LoVo (cell line): ENCODE data around the gene APOA4.

Experiments used
- DNase-seq: peaks from one replicate; pipeline ENCODE4 v3.0.0-alpha.2; 2016; ENCODE audit warnings: low spot score

The APOA4 gene

GRCh38 chr11:116830184-116830912, 7.2 kb upstream of the APOA4 start:
- no peak for DNase-seq

- DNase-seq: no peak
Observed at GRCh38 chr11:116829525-116830183, 6.5 kb upstream of the APOA4 start, which contains the start of gene APOC3. Gene APOC3, plus strand, starts transcription at chr11:116829907. Its CDS starts 676 bp downstream, at chr11:116830583.

GRCh38 chr11:116828632-116829524, 5.8 kb upstream of the APOA4 start:
- no peak for DNase-seq

GRCh38 chr11:116827461-116827860, 4.4 kb upstream of the APOA4 start:
- no peak for DNase-seq

DNA sequence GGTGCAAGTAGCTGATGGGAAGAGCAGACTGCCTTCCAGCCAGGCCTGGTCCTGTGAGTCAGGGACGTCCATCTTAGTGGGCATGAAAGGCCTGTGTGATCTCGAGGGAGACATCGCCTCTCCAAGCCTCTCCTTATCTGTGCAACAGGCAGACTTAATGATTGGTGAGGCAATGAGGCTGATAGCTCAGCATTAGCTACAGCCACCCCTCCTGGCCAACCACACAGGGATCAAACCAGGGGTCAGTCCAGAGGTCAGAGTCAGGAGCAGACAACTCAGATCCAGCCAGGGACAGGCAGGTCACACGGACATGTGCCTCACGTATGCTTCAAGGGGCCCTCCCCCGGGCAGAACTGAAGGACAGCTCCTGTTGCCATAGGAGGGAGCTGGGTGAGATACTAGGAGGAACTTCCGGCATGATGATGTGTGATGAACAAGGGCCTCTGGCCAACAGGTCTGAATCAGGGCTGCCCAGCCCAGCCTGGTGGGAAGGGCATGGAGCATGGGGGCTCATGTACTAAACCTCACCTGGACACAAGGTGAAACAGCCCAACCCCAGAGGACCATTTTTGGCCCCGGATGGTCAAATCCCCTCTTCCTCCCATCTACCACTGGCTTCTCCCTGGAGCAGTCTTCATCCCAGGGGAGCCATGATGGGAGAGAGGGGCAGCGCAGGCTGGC, 3.8 kb upstream of the APOA4 start:
- no peak for DNase-seq

DNA sequence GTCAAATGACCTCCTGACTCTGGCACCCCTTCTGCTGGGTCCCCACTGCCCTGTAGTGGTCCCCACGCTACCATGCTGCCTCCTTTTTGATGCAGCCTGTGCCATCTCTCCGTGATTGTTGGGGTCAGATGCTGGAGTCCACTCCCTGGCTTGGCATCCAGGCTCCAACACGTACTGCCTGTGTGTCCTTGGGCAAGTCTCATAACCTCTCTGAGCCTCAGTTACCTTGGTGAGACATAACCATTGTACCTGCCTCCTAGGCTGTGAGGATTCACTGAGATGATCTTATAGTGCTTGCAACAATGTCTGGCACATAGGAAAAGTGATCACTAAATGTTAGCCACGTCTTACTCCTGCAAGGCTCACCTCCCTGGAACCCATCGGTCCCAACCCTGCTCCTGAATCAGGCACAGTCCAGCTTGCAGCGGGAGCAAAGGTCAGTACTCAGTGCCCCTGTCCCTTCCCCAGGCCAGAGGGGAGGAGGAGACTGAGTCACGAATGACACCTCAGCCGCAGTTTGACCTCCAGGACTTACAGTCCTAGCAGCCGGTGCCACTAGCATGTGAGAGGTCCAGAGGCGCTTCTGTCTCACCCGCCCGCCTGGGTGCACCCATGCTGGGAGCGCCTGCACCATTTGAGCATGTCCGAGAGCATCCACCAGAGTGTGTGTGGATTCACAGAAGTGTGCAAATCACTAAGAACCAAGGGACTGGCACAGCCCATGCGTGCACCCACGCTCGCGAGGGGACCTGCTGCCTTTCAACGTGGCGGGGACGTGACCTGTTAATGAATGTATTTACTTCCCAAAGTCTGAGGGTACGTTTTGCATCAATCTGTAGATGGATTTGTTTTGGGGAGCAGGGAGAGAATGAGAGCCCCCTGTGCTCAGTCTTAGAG, 3.0 kb upstream of the APOA4 start:
- no peak for DNase-seq

DNA sequence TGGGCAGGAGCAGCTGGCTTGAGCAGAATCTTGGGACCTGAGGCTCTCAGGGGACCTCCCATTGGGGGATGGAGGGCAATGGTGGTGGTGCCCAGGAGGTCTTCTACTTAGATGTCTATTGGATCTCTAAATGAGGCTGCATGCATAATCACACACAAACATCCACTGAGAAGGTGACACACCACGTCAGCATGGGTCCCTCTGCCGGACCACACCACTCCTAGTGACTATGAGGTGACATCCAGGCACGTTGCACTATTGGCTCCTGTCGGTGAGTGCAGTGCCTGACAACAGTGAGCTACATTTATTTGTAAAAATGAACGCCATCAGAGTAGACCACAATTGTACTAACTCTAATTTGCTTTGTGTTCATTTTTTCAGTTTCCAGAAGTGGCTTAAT, 2.3 kb upstream of the APOA4 start:
- no peak for DNase-seq

DNA sequence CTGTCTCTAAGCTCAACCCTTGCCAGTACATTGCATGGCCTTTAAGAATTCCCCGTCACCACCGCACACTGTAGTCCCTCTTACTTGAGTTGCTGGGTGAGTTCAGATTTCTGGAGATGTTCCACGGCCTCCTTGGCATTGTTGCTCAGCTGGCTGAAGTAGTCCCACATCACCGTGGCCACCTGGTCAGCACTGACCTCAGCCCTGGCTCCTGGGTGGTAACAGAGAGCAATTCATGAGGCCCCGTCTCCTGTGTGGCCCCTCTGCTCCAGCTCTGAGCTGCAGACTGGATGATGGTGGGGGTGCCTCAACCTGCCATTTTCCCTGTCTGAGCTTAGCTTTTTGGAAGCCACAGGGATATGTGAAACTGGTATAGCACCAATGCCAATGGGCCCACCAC, 529 bp downstream of the APOA4 start:
- no peak for DNase-seq

GRCh38 chr11:116821050-116821918, 1.8 kb downstream of the APOA4 start:
- no peak for DNase-seq

- DNase-seq: no peak
Observed at GRCh38 chr11:116819049-116819448, 4.1 kb downstream of the APOA4 start.

GRCh38 chr11:116814502-116814901, 8.6 kb downstream of the APOA4 start:
- no peak for DNase-seq

GRCh38 chr11:116813781-116814471, 9.2 kb downstream of the APOA4 start:
- no peak for DNase-seq

DNA sequence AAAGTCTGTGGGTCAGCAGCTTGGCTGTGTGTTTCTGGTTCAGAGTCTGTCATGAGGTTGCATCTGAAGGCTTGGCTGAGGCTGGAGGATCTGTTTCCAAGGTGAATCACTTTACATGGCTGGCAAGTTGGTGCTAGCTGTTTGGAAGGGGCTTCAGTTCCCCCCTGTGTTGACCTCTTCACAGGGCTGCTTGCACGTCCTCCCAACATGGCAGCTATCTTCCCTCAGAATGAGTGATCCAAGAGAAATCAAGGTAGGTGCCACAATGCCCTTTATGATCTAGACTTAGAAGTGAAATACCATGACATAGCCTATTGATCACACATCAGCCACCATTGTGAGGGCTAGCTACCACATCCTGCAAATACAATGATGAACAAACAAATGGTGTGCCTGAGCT, 9.9 kb downstream of the APOA4 start:
- no peak for DNase-seq

GRCh38 chr11:116812109-116812508, 11.0 kb downstream of the APOA4 start:
- DNase-seq: no peak

DNA sequence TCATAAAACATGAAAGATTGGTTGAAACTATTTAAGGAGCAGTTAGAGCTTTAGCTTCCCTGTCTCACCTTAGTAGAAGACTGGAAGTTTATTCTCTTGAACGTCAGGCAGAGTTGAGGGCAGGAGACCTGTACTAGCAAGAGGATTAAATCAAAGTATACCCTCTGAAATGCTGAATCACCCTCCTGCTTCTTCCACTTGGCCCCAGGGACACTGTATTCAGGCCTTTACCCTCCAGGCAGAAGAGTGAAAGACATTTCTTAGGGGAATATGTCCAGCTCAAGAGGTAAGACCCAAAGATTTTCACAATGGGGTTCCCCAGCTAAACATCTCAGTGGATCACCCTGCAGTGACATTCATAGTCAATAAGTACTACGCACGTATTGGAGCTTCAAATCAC, 11.9 kb downstream of the APOA4 start:
- no peak for DNase-seq

DNA sequence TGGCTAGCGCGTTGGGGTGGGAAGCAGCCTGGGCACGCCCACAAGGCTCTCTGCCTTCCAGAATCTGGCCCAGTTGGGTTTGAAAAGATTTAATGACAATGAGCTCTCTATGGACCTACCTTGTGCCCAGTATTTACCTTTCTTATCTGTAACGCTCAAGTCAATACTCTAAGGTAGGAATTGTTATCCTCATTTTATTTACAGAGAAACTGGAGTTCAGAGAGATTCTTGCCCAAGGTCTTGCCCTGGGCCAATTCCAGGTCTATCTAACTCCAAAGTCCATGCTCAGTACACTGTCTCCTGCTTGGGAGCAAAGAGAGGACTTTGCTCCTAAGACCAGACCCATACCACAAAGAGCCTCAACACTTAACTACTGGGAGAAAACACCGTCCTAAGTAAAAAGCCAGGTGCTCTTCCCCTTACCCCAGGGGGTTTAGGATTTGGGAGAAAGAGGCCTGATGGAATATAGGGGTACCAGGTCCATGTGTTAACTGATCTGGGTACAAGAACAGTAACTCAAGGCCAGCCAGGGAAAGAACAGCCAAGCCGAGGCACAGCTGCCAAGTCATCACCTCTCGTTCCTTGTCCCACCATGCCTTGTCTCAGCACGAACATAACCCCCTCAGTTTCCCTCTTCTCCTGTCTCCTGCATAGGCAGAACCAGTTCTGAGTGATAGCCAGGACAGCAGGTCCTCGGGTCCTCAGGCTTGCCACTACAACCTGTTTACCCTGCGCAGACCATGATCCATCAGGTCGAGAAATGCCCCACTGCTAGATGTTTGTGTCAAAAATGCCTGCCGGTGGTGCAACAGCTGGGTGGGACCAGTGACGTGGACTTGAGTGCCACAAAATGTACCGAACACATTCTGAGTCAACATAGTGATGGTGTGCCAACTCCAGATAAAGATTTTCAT, 14.6 kb downstream of the APOA4 start:
- DNase-seq: peak; percentile 59

- no peak for DNase-seq
Observed at GRCh38 chr11:116807601-116808261, 15.4 kb downstream of the APOA4 start.

DNA sequence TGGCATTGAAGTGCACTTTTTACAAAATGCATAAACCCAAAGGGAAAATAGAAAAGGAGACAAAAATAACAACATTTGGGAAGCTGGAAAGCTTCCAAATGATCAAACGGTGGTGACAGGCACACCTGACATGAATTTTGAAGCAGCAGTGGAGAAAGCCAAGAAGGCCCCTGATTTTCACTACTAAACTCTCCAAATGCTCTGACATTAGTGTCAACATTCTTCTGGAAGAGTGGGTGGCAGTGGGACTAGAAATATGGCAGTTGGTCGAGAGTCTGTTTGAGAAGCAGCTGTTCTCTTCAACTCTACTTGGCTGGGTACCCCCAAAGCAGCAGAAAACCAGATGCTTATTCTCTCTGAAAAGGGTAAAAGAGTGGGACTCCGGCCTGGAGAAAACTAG, 19.1 kb downstream of the APOA4 start:
- no peak for DNase-seq
